A549 (cell line): ENCODE measurements around the gene GNG5. TPM values are rescaled to one million over a fixed set of nuclear protein-coding genes. Genes with fewer than 3 reads are reported as not detected.

Experiments used
- ATAC-seq, 2 experiments: fragments of 200-7000 bp in 1 of 2; fragments of >200 bp in 1 of 2; cut with Nextera tagmentation in 1 of 2; cut with Tn5 transposase in 1 of 2; 3 replicates each; pipeline versions ENCODE4 v1.8.0 to v1.9.1; 2018 to 2020; ENCODE audit warnings: mild to moderate bottlenecking in 1 of 2, moderate library complexity in 1 of 2
- CTCF ChIA-PET: fragments of 300-600 bp; sonication (Branson Sonifier 250); formaldehyde crosslinking; extraction: SDS; loops from one replicate; lab custom pipeline; 2021; ENCODE audit warnings: antibody characterized with exemption, inconsistent platforms; lab: Yijun Ruan, JAX
- POLR2A ChIA-PET: fragments of 350-600 bp; formaldehyde crosslinking; extraction: SDS; loops from one replicate; lab custom pipeline; 2021; ENCODE audit warnings: antibody characterized with exemption, inconsistent platforms; lab: Yijun Ruan, JAX
- DNase-seq, 2 experiments: peaks; one replicate each; pipeline versions ENCODE4 v3.0.0 to v3.0.0-alpha.2; 2011 to 2016; ENCODE audit warnings: low read depth in 1 of 2, low spot score in 1 of 2
- FAIRE-seq: peaks from 2 replicates; lab custom pipeline; 2011; peaks lifted over from hg19 to GRCh38; lab: Jason Lieb, UNC
- H3K27ac ChIP-seq, 2 experiments: fragments of >200 bp; sonication (Bioruptor Twin); formaldehyde crosslinking; 3 replicates each; pipeline ENCODE4 v1.5.1; 2016 to 2017
- H3K4me1 ChIP-seq: fragments of >200 bp; sonication (Bioruptor Twin); formaldehyde crosslinking; 3 replicates; pipeline ENCODE4 v1.6.1; 2016
- H3K4me2 ChIP-seq: fragments of >200 bp; sonication (Bioruptor Twin); formaldehyde crosslinking; 3 replicates; pipeline ENCODE4 v1.6.1; 2016
- H3K4me3 ChIP-seq: fragments of >200 bp; sonication (Bioruptor Twin); formaldehyde crosslinking; 3 replicates; pipeline ENCODE4 v1.5.1; 2016
- H3K9me3 ChIP-seq: fragments of >200 bp; sonication (Bioruptor Twin); formaldehyde crosslinking; 3 replicates; pipeline ENCODE4 v1.6.1; 2016
- CTCF ChIP-seq: fragments of >200 bp; sonication (Bioruptor Twin); formaldehyde crosslinking; IDR thresholded peaks from 3 replicates; pipeline ENCODE4 v1.5.1; 2016
- FOSL2 ChIP-seq, 2 experiments: fragments of 450-650 bp in 1 of 2; fragments of >200 bp in 1 of 2; sonication (Bioruptor Twin) in 1 of 2; formaldehyde crosslinking; IDR thresholded peaks; 2 replicates each; pipeline versions ENCODE4 v1.5.0 to v1.6.1; 2016 to 2020; ENCODE audit warnings: mild to moderate bottlenecking in 1 of 2, moderate library complexity in 1 of 2
- HOXB5 ChIP-seq: fragments of 250-450 bp; sonication (Bioruptor Pico); IDR thresholded peaks from 2 replicates; pipeline ENCODE4 v1.5.0; 2020; ENCODE audit warnings: mild to moderate bottlenecking, moderate library complexity
- JUN ChIP-seq, 2 experiments: fragments of >200 bp; sonication (Bioruptor Twin); formaldehyde crosslinking; IDR thresholded peaks; 2 replicates in 1 of 2; 3 replicates in 1 of 2; pipeline ENCODE4 v1.6.1; 2016 to 2017
- JUNB ChIP-seq: fragments of >200 bp; sonication (Bioruptor Twin); formaldehyde crosslinking; IDR thresholded peaks from 2 replicates; pipeline ENCODE4 v1.6.1; 2016
- NPAS2 ChIP-seq: fragments of 250-450 bp; sonication (Bioruptor Pico); IDR thresholded peaks from 2 replicates; pipeline ENCODE4 v1.8.0; 2022; ENCODE audit warnings: mild to moderate bottlenecking, moderate library complexity, borderline replicate concordance
- NR3C1 ChIP-seq: fragments of >200 bp; sonication (Bioruptor Twin); formaldehyde crosslinking; IDR thresholded peaks from 3 replicates; pipeline ENCODE4 v1.6.1; 2017
- POLR2A ChIP-seq: IDR thresholded peaks from 2 replicates; pipeline ENCODE4 v1.6.1; 2012; ENCODE audit warnings: mild to moderate bottlenecking, low read length
- RAD21 ChIP-seq, 2 experiments: fragments of >200 bp in 1 of 2; sonication (Bioruptor Twin) in 1 of 2; formaldehyde crosslinking in 1 of 2; IDR thresholded peaks in 1 of 2; conservative IDR thresholded peaks in 1 of 2; 2 replicates in 1 of 2; 3 replicates in 1 of 2; pipeline ENCODE4 v1.6.1; 2012 to 2018; ENCODE audit warnings: inconsistent platforms in 1 of 2
- REST ChIP-seq: fragments of 200-600 bp; sonication (generic); IDR thresholded peaks from 2 replicates; pipeline ENCODE4 v1.6.1; 2016; ENCODE audit warnings: antibody characterized with exemption, mild to moderate bottlenecking, moderate library complexity
- SMC3 ChIP-seq: fragments of >200 bp; sonication (Bioruptor Twin); formaldehyde crosslinking; IDR thresholded peaks from 3 replicates; pipeline ENCODE4 v1.6.1; 2018; ENCODE audit warnings: inconsistent platforms
- ZSCAN20 ChIP-seq: fragments of 250-450 bp; sonication (Bioruptor Pico); IDR thresholded peaks from 2 replicates; pipeline ENCODE4 v1.8.0; 2022; ENCODE audit warnings: mild to moderate bottlenecking, moderate library complexity
- WGBS: methylation state at CpG from one replicate; pipeline ENCODE4 v1.1.6; 2017; ENCODE audit errors: missing lambda C conversion rate; 5-methylcytosine and 5-hydroxymethylcytosine counted together
- polyA plus RNA-seq, 4 experiments: library from polyadenylated mRNA; depleted of rRNA in 3 of 4; stranded (reverse); fragments of >200 nt; fragmentation: RNase III in 1 of 4; extraction: RNeasy Plus Mini Kit Qiagen cat#74134 plus additional on column Dnase treatment in 1 of 4; gene quantifications; 2 replicates in 3 of 4; 3 replicates in 1 of 4; pipeline ENCODE4 v1.2.3, GENCODE V29; 2011 to 2017
- TF ChIP-seq, protein P1 (sequence below): IDR thresholded peaks from 2 replicates; pipeline ENCODE4 v1.6.1; 2012

GNG5 gene
- polyA plus RNA-seq, 2 of the 4 experiments (the other 2 are of a cell fraction), result 59.3 to 135 TPM

GRCh38 chr1:84541679-84542078, 35.3 kb upstream of the GNG5 start:
- FAIRE-seq (no peak), ATAC-seq (no peak), DNase-seq (peak in 1 of 2 experiments; percentile 32)
- TF ChIP-seq CTCF (peak; percentile 28), JUN (IDR thresholded peaks at IDR 0.05) (no peak), ZSCAN20 (CRISPR knock-in tag) (no peak), POLR2A (no peak), JUNB (no peak), RAD21 (conservative IDR thresholded peaks at IDR 0.05 in 1 of 2, IDR thresholded peaks at IDR 0.05 in 1 of 2) (peak; percentile 50 to 69; a peak in 4 of 5 replicates), SMC3 (0 out of 3 replicates have a peak, but pooled peaks have one; percentile 31)
- TF ChIP-seq, protein P1, sequence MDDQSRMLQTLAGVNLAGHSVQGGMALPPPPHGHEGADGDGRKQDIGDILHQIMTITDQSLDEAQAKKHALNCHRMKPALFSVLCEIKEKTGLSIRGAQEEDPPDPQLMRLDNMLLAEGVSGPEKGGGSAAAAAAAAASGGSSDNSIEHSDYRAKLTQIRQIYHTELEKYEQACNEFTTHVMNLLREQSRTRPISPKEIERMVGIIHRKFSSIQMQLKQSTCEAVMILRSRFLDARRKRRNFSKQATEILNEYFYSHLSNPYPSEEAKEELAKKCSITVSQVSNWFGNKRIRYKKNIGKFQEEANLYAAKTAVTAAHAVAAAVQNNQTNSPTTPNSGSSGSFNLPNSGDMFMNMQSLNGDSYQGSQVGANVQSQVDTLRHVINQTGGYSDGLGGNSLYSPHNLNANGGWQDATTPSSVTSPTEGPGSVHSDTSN, result no peak
- Histone ChIP-seq H3K4me3 (no peak overlapping the region), H3K4me1 (peaks cover 11% of the 10 kb centered on the region; the same call in 1 of the 3 replicates), H3K9me3 (no peaks in the 10 kb centered on the region), H3K4me2 (no peak overlapping the region), H3K27ac (no peak overlapping the region)
- CTCF ChIA-PET, result interaction anchor here (1.1 to 1.6 kb wide), 2 partner anchors 79 to 99 kb away, joined by 3 to 4 read pairs; no protein-coding TSS in a partner anchor
- POLR2A ChIA-PET, result no interaction called here
- WGBS, result 69% methylated on average over 4 of the region's 4 CpGs

- Histone ChIP-seq H3K27ac (no peak overlapping the region), H3K9me3 (no peaks in the 10 kb centered on the region), H3K4me1 (peaks cover 11% of the 10 kb centered on the region; the same call in 1 of the 3 replicates), H3K4me3 (no peak overlapping the region), H3K4me2 (peak overlapping the region; percentile 43; the same call in 2 of the 3 replicates)
- DNase-seq (no peak), ATAC-seq (no peak), FAIRE-seq (no peak)
- no peak for TF ChIP-seq HOXB5 (CRISPR knock-in tag)
- no peak for TF ChIP-seq NPAS2
- no peak for TF ChIP-seq NR3C1
- CTCF ChIA-PET, result interaction anchor here (0.7 kb wide), 1 partner anchor 117 kb away, joined by 3 read pairs; no protein-coding TSS in a partner anchor
- POLR2A ChIA-PET, result no interaction called here
- WGBS, result 13% methylated on average over 1 of the region's 1 CpG
Measured at GRCh38 chr1:84540759-84541158, 34.4 kb upstream of the GNG5 start.

DNA sequence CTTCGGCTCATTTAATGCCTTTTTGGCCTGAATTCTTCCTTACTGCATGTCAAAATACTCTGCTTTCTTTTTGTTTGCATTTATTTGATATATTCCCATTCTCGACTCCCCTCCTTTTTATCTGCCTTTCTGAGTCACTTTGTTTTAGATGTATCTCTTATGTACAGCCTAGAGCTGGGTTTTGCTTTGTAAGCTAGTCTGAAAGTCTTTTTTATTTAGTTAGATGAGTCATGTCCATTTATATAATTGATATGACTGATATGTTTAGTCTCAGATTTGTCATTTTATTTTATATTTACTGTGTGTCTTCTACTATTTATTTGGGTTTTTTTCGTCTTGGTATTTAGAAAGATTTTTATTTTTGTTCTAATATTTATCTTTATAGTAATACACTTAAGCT, 33.6 kb upstream of the GNG5 start:
- peak overlapping the region; percentile 43; the same call in 2 of the 3 replicates for H3K4me2 ChIP-seq
- no peak for TF ChIP-seq REST
- TF ChIP-seq JUNB, result 0 out of 2 replicates have a peak, but pooled peaks have one; percentile 23
- no peak for TF ChIP-seq FOSL2 (IDR thresholded peaks at IDR 0.05)
- peak; percentile 48 for TF ChIP-seq FOSL2 (CRISPR knock-in tag; IDR thresholded peaks at IDR 0.05)
- no peak for FAIRE-seq
- ChIA-PET POLR2A (interaction anchor here (0.9 kb wide), 1 partner anchor 34 kb away, joined by 3 read pairs; the partner anchor contains the start of genes GNG5 and SPATA1), CTCF (interaction anchor here (0.9 kb wide), 1 partner anchor 44 kb away, joined by 3 read pairs; no protein-coding TSS in a partner anchor)
- ATAC-seq, result no peak
- DNase-seq, result peak in 1 of 2 experiments; percentile 7
- H3K9me3 ChIP-seq, result no peaks in the 10 kb centered on the region
- WGBS, result 13% methylated on average over 3 of the region's 3 CpGs
- peaks cover 11% of the 10 kb centered on the region; the same call in 1 of the 3 replicates for H3K4me1 ChIP-seq
- H3K4me3 ChIP-seq, result no peak overlapping the region
- H3K27ac ChIP-seq, result no peak overlapping the region
